ENCODE measurements around the gene ZFPM1.

The ZFPM1 gene

GRCh38 chr16:88486398-88487123 lies 33.5 kb downstream of the ZFPM1 start:
- TF ChIP-seq CTCF (conservative IDR thresholded peaks at IDR 0.05): no peak
- no peak for TF ChIP-seq ZFX (IDR thresholded peaks at IDR 0.05)
- H3K27ac ChIP-seq: peak overlapping the region; percentile 84; the same call in 1 of the 2 replicates

GRCh38 chr16:88487124-88487432 lies 34.0 kb downstream of the ZFPM1 start:
- peak overlapping the region; percentile 84 for H3K27ac ChIP-seq
- TF ChIP-seq ZFX (IDR thresholded peaks at IDR 0.05): no peak
- TF ChIP-seq CTCF (conservative IDR thresholded peaks at IDR 0.05): no peak

GRCh38 chr16:88487920-88488851 lies 35.1 kb downstream of the ZFPM1 start:
- TF ChIP-seq ZFX (IDR thresholded peaks at IDR 0.05) (0 out of 2 replicates have a peak, but pooled peaks have one; percentile 11), CTCF (conservative IDR thresholded peaks at IDR 0.05) (no peak)
- H3K27ac ChIP-seq: peak overlapping the region; percentile 84

GRCh38 chr16:88489163-88489741 lies 36.2 kb downstream of the ZFPM1 start:
- TF ChIP-seq CTCF (conservative IDR thresholded peaks at IDR 0.05) (no peak), ZFX (IDR thresholded peaks at IDR 0.05) (no peak)
- peak overlapping the region; percentile 84; the same call in 1 of the 2 replicates for H3K27ac ChIP-seq

GRCh38 chr16:88491001-88491559 lies 38.0 kb downstream of the ZFPM1 start:
- no peak overlapping the region for H3K27ac ChIP-seq
- TF ChIP-seq CTCF (conservative IDR thresholded peaks at IDR 0.05) (no peak), ZFX (IDR thresholded peaks at IDR 0.05) (no peak)

- TF ChIP-seq CTCF (conservative IDR thresholded peaks at IDR 0.05) (no peak), ZFX (IDR thresholded peaks at IDR 0.05) (no peak)
- H3K27ac ChIP-seq: no peak overlapping the region
These were observed 38.7 kb downstream of the ZFPM1 start for GRCh38 chr16:88491560-88492310.
